ENCODE measurements around the gene SLC4A2.

Gene SLC4A2

GRCh38 chr7:151115836-151116418 is 56.5 kb downstream of the SLC4A2 start:
- Histone ChIP-seq H3K27ac (ENCODE audit: low read length) (no peak overlapping the region), H3K9ac (ENCODE audit: low read length) (no peak overlapping the region), H3K36me3 (replicated peaks; ENCODE audit: insufficient read depth, low read length) (no peaks in the 10 kb centered on the region), H3K9me2 (replicated peaks; ENCODE audit: insufficient read depth, low read length) (no peaks in the 10 kb centered on the region), H3K4me1 (ENCODE audit: low read length) (no peaks in the 10 kb centered on the region), H3F3A (ENCODE audit: insufficient read depth, low read length) (no peaks in the 10 kb centered on the region), H2AFZ (ENCODE audit: low read length) (no peak overlapping the region), H3K4me3 (ENCODE audit: low read length) (no peak overlapping the region), H4K20me1 (ENCODE audit: insufficient read depth, low read length) (no peaks in the 10 kb centered on the region), H3K79me2 (ENCODE audit: low read length) (peaks cover 35% of the 10 kb centered on the region), H3K4me2 (ENCODE audit: low read depth, low read length) (no peak overlapping the region), H3K27me3 (replicated peaks; ENCODE audit: insufficient read depth, low read length) (no peaks in the 10 kb centered on the region), H3K9me3 (replicated peaks; ENCODE audit: insufficient read depth, low read length) (no peaks in the 10 kb centered on the region)
- no peak for DNase-seq
- TF ChIP-seq EZH2 (optimal IDR thresholded peaks at IDR 0.05; ENCODE audit: low read depth, low read length) (no peak), EZH2phosphoT487 (IDR thresholded peaks at IDR 0.05; ENCODE audit: low read length) (no peak), CTCF (IDR thresholded peaks at IDR 0.05; ENCODE audit: low read length) (no peak)

- Histone ChIP-seq H3K79me2 (ENCODE audit: low read length) (peaks cover 26% of the 10 kb centered on the region), H3K27ac (ENCODE audit: low read length) (no peak overlapping the region), H3K4me1 (ENCODE audit: low read length) (no peaks in the 10 kb centered on the region), H4K20me1 (ENCODE audit: insufficient read depth, low read length) (no peaks in the 10 kb centered on the region), H3F3A (ENCODE audit: insufficient read depth, low read length) (no peaks in the 10 kb centered on the region), H3K27me3 (replicated peaks; ENCODE audit: insufficient read depth, low read length) (no peaks in the 10 kb centered on the region), H3K4me3 (ENCODE audit: low read length) (no peak overlapping the region), H2AFZ (ENCODE audit: low read length) (no peak overlapping the region), H3K36me3 (replicated peaks; ENCODE audit: insufficient read depth, low read length) (no peaks in the 10 kb centered on the region), H3K9me2 (replicated peaks; ENCODE audit: insufficient read depth, low read length) (no peaks in the 10 kb centered on the region), H3K9ac (ENCODE audit: low read length) (no peak overlapping the region), H3K4me2 (ENCODE audit: low read depth, low read length) (no peak overlapping the region), H3K9me3 (replicated peaks; ENCODE audit: insufficient read depth, low read length) (no peaks in the 10 kb centered on the region)
- DNase-seq: no peak
- TF ChIP-seq EZH2phosphoT487 (IDR thresholded peaks at IDR 0.05; ENCODE audit: low read length) (no peak), CTCF (IDR thresholded peaks at IDR 0.05; ENCODE audit: low read length) (no peak), EZH2 (optimal IDR thresholded peaks at IDR 0.05; ENCODE audit: low read depth, low read length) (no peak)
Measured at GRCh38 chr7:151116603-151117440, 57.4 kb downstream of the SLC4A2 start.

- H3K4me3 ChIP-seq (ENCODE audit: low read length): no peak overlapping the region
- H3K36me3 ChIP-seq (replicated peaks; ENCODE audit: insufficient read depth, low read length): no peaks in the 10 kb centered on the region
- no peaks in the 10 kb centered on the region for H3F3A ChIP-seq (ENCODE audit: insufficient read depth, low read length)
- H3K9ac ChIP-seq (ENCODE audit: low read length): no peak overlapping the region
- no peak for DNase-seq
- no peak overlapping the region for H3K27ac ChIP-seq (ENCODE audit: low read length)
- no peaks in the 10 kb centered on the region for H3K27me3 ChIP-seq (replicated peaks; ENCODE audit: insufficient read depth, low read length)
- no peaks in the 10 kb centered on the region for H3K4me1 ChIP-seq (ENCODE audit: low read length)
- no peaks in the 10 kb centered on the region for H3K9me2 ChIP-seq (replicated peaks; ENCODE audit: insufficient read depth, low read length)
- TF ChIP-seq EZH2 (optimal IDR thresholded peaks at IDR 0.05; ENCODE audit: low read depth, low read length) (no peak), CTCF (IDR thresholded peaks at IDR 0.05; ENCODE audit: low read length) (no peak), EZH2phosphoT487 (IDR thresholded peaks at IDR 0.05; ENCODE audit: low read length) (no peak)
- H4K20me1 ChIP-seq (ENCODE audit: insufficient read depth, low read length): no peaks in the 10 kb centered on the region
- H3K79me2 ChIP-seq (ENCODE audit: low read length): peaks cover 18% of the 10 kb centered on the region
- H3K4me2 ChIP-seq (ENCODE audit: low read depth, low read length): no peak overlapping the region
- H3K9me3 ChIP-seq (replicated peaks; ENCODE audit: insufficient read depth, low read length): no peaks in the 10 kb centered on the region
- H2AFZ ChIP-seq (ENCODE audit: low read length): no peak overlapping the region
Measured at GRCh38 chr7:151117565-151117964, 58.2 kb downstream of the SLC4A2 start.

Measured in MM.1S (cell line).